Measurements from ENCODE around the gene PSORS1C1.
"Not testable (repeated sequence)": the region's sequence is repeated elsewhere in the genome, so short reads cannot be mapped to it uniquely, and the experiment has no call there.

PSORS1C1 gene

GRCh38 chr6:31114541-31114878 is at the start of gene PSORS1C1:
Gene PSORS1C1, plus strand, starts transcription at chr6:31114800. Its CDS starts 14,833 bp downstream, at chr6:31129633.
- Histone ChIP-seq H3K4me3 (peak within 1 kb of the TSS; percentile 41), H3K27ac (peak within 1 kb of the TSS in 1 of 2 donors; percentile 47)
- TF ChIP-seq, protein P1, sequence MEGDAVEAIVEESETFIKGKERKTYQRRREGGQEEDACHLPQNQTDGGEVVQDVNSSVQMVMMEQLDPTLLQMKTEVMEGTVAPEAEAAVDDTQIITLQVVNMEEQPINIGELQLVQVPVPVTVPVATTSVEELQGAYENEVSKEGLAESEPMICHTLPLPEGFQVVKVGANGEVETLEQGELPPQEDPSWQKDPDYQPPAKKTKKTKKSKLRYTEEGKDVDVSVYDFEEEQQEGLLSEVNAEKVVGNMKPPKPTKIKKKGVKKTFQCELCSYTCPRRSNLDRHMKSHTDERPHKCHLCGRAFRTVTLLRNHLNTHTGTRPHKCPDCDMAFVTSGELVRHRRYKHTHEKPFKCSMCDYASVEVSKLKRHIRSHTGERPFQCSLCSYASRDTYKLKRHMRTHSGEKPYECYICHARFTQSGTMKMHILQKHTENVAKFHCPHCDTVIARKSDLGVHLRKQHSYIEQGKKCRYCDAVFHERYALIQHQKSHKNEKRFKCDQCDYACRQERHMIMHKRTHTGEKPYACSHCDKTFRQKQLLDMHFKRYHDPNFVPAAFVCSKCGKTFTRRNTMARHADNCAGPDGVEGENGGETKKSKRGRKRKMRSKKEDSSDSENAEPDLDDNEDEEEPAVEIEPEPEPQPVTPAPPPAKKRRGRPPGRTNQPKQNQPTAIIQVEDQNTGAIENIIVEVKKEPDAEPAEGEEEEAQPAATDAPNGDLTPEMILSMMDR (IDR thresholded peaks at IDR 0.05): no peak
- no peak for DNase-seq (ENCODE audit: low spot score)

GRCh38 chr6:31065556-31065955 is 49.0 kb upstream of the PSORS1C1 start:
- H3K27ac ChIP-seq: no peak overlapping the region
- TF ChIP-seq, protein P1 (IDR thresholded peaks at IDR 0.05): no peak
- DNase-seq (ENCODE audit: low spot score): no peak
- H3K4me3 ChIP-seq: no peak overlapping the region

DNA sequence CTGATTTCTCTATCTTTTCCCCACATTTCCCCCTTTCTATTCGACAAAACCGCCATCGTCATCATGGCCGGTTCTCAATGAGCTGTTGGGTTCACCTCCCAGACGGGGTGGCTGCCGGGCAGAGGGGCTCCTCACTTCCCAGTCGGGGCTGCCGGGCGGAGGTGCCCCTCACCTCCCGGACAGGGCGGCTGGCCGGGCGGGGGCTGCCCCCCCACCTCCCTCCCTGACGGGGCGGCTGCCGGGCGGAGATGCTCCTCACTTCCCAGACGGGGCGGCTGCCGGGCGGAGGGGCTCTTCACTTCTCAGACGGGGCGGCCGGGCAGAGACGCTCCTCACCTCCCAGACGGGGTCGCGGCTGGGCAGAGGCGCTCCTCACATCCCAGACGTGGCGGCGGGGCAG is 47.6 kb upstream of the PSORS1C1 start:
- not testable (repeated sequence) for DNase-seq (ENCODE audit: low spot score); H3K27ac ChIP-seq; H3K4me3 ChIP-seq

DNA sequence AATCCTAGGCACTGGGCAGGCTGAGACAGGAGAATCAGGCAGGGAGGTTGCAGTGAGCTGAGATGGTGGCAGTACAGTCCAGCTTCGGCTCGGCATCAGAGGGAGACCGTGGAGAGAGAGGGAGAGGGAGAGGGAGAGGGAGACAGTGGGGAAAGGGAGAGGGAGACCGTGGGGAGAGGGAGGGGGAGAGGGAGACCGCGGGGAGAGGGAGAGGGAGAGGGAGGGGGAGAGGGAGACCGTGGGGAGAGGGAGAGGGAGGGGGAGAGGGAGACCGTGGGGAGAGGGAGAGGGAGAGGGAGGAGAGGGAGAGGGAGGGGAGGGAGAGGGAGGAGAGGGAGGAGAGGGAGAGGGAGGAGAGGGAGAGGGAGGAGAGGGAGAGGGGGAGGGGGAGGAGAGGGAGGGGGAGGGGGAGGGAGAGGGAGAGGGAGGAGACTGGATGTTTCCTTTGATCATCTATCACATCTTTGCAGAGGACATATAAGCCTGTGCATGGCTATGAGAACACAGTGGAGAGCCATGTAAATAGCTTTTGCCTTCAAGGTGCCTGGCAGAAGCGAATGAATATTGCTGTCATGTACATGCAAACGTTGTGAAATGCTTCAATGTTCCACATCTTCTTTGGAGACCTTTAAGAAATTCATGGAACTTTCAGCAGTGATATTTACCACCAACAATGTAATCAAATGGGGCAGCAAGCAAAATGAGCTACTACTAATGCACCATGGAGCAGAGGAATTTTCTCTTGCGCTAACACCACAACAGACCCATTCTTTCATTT is 46.5 kb upstream of the PSORS1C1 start:
- not testable (repeated sequence) for H3K27ac ChIP-seq; H3K4me3 ChIP-seq; DNase-seq (ENCODE audit: low spot score)

- Histone ChIP-seq H3K27ac (no peak overlapping the region), H3K4me3 (no peak overlapping the region)
- TF ChIP-seq, protein P1 (IDR thresholded peaks at IDR 0.05): peak; percentile 42
- DNase-seq (ENCODE audit: low spot score): no peak
Observed at GRCh38 chr6:31068669-31069340, 45.8 kb upstream of the PSORS1C1 start.

- TF ChIP-seq, protein P1 (IDR thresholded peaks at IDR 0.05): no peak
- no peak for DNase-seq (ENCODE audit: low spot score)
- no peak overlapping the region for H3K27ac ChIP-seq
- no peak overlapping the region for H3K4me3 ChIP-seq
Observed at GRCh38 chr6:31070711-31071197, 43.8 kb upstream of the PSORS1C1 start.

DNA sequence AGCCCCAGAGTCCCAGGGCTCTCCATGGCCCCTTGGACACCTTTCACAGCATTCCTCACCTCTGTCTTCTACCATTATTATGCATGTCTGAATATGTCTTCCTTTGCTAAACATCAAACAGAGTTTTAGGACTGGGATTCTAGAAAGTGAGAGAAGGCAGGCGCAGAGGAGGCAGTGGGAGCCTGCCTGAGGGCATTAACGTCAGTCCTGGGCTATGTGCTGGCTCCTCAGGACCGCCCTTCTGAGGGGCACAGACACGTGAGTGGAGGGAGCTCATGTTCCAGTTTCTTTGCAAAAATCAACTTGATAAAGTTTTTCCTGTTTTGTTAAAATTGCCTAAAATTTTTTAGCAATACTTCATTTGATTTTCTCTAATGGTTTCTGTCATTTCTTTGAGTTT is 40.2 kb upstream of the PSORS1C1 start:
- Histone ChIP-seq H3K4me3 (no peak overlapping the region), H3K27ac (no peak overlapping the region)
- DNase-seq (ENCODE audit: low spot score): no peak
- TF ChIP-seq, protein P1 (IDR thresholded peaks at IDR 0.05): no peak

DNA sequence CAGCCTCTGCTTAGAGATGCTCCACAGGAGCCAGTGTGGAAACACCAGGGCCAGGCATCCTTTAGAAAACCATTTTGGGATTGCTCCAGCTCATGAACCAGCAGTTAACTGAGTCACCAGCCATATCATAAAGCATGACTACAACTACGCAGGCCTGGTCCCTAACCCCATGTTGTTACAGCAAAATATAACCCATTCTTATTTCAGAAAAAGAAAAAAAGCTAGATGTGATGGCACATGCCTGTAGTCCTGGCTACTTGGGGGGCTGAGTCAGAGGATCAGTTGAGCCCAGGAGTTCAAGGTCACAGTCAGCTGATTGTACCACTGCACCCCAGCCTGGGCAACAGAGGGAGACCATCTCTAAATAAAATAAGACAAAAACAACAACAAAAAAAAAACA is 39.1 kb upstream of the PSORS1C1 start:
- no peak for DNase-seq (ENCODE audit: low spot score)
- TF ChIP-seq, protein P1 (IDR thresholded peaks at IDR 0.05): no peak
- Histone ChIP-seq H3K27ac (no peak overlapping the region), H3K4me3 (no peak overlapping the region)

All from coronary artery (tissue), 2 donors.